NCI-H1436 treated with DMSO at 0.1 percent for 48 hours (cell line): Measurements from ENCODE around the gene GASK1A.

Source experiments
- DNase-seq: peaks from one replicate; lab custom pipeline; 2025; lab: John Stamatoyannopoulos, UW

GASK1A gene

DNA sequence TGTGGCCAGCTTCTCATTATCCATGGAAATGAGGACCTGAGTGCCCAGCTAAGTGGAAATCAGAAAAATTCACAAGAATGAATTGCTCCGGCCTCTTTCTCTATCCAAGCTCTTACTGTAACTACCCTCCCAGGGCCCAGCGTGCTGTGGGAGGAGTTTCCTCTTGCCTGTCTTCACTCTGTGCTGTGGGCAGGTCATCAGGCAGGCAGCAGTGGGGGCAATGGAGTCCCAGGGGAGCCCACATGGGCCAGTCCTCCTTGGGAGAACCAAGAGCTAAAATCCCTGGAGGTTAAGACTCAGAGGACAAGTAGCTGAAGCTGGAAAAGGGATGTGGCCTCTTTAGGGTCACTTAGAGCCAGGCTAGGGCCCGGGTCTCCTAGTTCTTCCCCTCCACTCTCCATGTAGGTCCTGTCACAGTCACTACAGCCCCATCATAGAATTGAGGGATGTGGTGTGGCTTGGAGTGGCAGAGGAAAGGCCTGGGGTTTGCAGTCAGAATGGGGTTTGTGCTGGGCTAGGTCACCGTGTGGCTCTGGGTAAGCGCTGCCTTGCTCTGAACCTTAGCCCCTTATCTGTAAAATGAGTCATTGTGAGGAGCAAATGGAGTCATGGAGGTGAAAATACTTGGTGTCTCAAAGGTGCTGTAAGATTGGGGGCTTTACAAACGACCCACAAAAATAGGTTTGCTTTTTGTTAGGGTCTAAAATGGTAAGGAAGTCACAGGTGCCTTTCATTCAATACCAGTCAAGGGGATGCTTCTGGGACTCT is 3.7 kb downstream of the GASK1A start:
- no peak for DNase-seq

GRCh38 chr3:42983927-42984326 is 4.8 kb downstream of the GASK1A start:
- DNase-seq, result no peak

DNA sequence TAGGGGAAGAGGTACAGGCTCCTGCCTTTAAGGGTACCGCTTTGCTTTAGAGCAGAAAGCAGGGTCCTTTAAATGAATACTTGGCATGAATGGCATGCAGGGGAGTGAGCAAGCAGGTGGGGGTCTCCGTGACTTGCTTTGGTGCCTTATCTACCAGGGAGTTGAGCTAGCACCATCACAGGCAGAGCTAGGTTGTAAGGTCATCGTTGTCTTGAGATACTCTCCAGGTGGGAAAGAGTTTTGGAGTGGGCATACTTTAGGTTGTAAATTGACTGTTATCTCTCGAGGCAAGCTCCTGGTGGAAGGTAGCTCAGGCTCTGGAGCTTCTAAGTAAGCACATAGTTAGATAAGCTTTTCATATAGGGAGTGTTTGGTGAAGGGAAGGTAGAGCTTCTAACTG is 5.6 kb downstream of the GASK1A start:
- DNase-seq, result no peak

- DNase-seq, result no peak
These were observed 9.0 kb downstream of the GASK1A start for GRCh38 chr3:42988097-42988496.

GRCh38 chr3:42988566-42988965 is 9.5 kb downstream of the GASK1A start:
- DNase-seq, result no peak

GRCh38 chr3:42991341-42992315 is 12.5 kb downstream of the GASK1A start:
- no peak for DNase-seq

DNA sequence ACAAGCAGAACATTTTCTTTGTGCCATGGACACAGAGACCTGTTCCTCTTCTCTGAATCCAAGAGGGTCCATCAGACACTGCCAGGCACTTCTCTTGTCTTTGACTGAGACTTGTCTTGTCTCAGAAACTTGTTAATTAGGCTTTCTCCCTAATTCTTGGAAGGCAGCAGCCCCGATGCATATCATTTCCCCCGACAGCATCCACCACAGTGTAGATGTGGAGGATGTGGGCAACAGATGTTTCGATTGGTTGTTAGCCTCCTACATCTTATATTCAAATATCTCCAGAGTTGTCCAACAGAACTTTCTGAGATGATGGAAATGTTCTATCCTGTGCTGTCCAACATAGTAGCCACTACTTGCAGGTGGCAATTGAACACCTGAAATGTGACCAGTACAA is 15.5 kb downstream of the GASK1A start:
- no peak for DNase-seq

- DNase-seq, result no peak
These were observed 16.9 kb downstream of the GASK1A start for GRCh38 chr3:42996021-42996420.

- DNase-seq, result no peak
These were observed 17.5 kb downstream of the GASK1A start for GRCh38 chr3:42996633-42997075.

DNA sequence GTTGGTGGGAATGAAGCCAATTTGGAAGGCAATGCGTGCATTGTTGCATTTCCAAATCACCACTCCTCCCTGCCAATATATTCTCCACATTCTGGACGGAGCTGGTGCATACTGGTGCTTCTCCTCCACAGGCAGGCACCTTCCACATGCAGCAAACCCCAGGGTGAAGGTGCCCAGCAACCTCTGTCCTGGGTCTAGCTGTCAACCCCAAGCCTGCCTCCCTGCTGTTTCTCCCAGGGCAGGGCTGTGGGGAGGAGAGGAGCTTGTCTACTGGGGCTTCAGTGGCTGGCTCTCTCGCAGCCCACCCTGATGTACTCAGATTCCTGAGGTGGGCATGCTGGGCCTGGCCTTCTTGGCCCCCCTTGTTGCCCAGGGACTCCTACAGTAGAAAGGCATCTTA is 20.1 kb downstream of the GASK1A start:
- DNase-seq, result no peak

GRCh38 chr3:42999632-43000031 is 20.5 kb downstream of the GASK1A start:
- DNase-seq, result no peak

DNA sequence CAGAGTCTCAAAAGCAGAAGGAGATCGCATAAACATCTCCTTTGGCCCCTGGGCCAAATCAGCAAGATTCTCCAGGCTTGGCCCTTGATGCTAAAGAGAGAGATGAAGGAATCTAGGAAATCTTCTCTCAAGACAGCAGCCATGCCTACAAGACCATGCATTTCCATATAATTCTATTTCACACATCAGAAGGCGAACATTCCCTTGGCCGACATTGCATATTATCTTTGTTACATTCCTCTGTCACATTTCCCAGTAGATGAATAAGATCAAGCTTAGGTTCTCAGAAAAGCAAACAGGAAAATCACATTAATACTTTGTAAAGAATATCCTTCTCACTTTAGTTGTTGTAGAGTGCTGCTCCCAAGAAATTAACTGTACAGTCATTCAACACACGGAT is 21.3 kb downstream of the GASK1A start:
- DNase-seq, result no peak

GRCh38 chr3:43001094-43001553 is 22.0 kb downstream of the GASK1A start:
- DNase-seq, result no peak

- no peak for DNase-seq
These were observed 22.5 kb downstream of the GASK1A start for GRCh38 chr3:43001556-43002121.

GRCh38 chr3:43004282-43004681 is 25.2 kb downstream of the GASK1A start:
- DNase-seq, result no peak

GRCh38 chr3:43005253-43005652 is 26.1 kb downstream of the GASK1A start:
- DNase-seq, result no peak

GRCh38 chr3:43005981-43006380 is 26.9 kb downstream of the GASK1A start:
- DNase-seq, result no peak

DNA sequence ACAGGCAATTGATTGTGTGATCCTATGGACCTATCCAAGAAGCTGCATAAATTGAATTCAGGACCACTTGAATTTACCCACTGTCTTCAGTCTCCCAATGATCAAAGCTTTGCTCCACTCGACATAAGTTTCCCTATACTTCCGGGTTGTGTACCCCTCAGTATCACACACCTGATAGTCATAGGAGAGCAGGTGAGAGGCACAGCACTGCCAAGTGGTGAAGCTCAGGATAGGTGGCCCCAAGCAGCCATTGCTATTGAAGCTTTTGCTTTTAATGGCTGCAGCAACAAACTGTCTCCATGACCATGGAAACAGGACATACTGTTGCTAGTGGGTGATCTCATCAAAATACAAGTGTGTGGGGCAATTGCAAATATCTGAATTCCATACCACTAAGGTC is 27.7 kb downstream of the GASK1A start:
- no peak for DNase-seq

DNA sequence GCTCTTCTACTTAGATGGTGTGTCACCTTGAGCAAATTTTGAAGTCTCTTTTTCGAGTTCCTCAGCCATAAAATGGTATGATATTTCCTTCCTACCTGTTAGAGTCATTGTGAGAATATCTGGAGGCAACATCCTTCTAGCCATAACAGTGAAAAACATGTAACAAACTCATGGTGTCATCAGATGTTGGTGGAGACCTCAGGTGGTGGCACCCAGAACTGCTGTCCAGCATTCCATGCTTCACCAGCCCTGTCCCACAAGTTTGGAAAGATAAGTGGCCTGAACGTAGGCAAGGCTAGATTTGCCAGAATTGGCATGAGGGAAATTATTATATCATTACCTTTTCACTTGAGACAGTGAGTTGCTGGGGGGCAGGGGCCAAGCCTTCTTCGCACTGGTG is 30.4 kb downstream of the GASK1A start:
- no peak for DNase-seq

GRCh38 chr3:43010638-43011037 is 31.5 kb downstream of the GASK1A start:
- DNase-seq, result no peak

DNA sequence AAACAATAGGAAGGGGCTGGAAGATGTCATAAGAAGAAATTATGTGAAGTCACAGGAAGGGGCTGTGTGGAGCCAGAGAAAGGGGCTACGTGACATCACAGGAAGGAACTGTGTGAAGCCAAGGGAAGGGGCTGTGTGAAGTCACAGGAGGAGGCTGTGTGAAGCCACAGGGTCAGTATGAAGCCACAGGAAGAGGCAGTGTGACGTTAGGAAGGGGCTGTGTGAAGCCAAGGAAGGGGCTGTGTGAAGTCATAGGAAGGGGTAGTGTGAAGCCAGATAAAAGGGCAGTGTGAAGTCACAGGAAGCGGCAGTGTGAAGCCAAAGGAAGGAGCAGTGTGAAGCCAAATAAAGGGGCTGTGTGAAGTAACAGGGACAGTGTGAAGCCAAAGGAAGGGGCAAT is 32.5 kb downstream of the GASK1A start:
- DNase-seq, result no peak

DNA sequence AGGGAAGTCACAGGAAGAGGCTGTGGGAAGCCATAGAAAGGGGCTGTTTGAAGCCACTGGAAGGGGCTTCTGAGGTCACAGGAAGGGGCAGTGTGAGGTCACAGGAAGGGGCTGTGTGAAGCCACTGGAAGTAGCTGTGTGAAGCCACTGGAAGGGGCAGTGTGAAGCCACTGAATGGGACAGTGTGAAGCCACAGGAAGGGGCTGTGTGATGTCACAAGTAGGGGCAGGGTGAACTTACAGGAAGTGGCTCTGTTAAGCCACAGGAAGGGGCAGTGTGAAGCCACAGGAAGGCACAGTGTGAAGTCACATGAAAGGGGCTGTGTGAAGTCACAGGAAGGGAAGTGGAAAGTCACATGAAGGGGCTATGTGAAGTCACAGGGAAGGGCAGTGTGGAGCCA is 33.1 kb downstream of the GASK1A start:
- no peak for DNase-seq

DNA sequence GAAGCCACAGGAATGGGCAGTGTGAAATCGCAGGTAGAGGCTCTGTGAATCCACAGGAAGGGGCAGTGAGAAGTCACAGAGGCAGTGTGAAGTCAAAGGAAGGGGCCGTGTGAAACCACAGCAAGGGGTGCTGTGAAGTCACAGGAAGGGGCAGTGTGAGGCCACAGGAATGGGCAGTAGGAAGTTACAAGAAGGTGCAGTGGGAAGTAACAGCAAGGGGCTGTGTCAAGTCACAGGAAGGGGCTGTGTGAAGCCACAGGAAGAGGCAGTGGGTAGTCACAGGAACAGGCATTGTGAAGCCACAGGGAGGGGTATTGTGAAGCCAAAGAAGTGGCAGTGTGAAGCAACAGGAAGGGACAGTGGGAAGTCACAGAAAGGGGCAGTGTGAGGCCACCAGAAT is 34.1 kb downstream of the GASK1A start:
- no peak for DNase-seq
